Measurements from ENCODE around the gene CCDC57.
"Not testable (repeated sequence)": the region's sequence is repeated elsewhere in the genome, so short reads cannot be mapped to it uniquely, and the experiment has no call there.

The CCDC57 gene, protein sequence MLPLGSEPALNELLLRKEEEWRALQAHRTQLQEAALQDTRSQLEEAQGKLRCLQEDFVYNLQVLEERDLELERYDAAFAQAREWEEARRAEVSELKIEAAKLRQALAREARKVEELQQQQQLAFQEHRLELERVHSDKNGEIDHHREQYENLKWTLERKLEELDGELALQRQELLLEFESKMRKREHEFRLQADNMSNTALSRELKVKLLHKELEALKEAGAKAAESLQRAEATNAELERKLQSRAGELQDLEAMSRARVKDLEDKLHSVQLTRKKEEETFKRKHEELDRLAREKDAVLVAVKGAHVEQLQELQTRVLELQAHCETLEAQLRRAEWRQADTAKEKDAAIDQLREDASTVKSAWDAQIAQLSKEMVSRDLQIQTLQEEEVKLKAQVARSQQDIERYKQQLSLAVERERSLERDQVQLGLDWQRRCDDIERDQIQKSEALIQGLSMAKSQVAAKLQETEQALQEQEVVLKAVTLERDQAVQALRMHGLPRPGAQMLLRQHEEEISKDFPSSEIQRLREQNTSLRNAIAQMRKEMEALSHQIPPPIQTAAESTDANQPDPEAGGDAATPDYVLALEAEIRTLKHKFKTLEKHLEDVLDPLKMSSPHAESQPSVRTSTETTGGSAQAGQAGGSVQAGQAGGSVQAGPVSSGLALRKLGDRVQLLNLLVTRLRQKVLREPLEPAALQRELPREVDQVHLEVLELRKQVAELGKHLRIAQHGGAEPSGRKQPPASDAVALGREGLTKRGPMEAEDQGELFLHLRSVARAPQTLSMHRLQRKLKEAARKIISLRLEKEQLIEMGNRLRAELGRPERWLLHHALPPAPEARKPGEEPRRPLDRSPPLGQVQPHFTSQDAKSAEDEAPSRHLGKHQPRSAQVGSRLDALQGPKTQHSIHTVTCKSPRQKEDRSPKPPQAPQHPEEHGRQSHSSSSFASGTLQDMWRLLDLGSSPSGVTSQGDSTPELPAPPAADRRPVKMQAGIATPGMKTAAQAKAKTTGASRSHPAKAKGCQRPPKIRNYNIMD

DNA sequence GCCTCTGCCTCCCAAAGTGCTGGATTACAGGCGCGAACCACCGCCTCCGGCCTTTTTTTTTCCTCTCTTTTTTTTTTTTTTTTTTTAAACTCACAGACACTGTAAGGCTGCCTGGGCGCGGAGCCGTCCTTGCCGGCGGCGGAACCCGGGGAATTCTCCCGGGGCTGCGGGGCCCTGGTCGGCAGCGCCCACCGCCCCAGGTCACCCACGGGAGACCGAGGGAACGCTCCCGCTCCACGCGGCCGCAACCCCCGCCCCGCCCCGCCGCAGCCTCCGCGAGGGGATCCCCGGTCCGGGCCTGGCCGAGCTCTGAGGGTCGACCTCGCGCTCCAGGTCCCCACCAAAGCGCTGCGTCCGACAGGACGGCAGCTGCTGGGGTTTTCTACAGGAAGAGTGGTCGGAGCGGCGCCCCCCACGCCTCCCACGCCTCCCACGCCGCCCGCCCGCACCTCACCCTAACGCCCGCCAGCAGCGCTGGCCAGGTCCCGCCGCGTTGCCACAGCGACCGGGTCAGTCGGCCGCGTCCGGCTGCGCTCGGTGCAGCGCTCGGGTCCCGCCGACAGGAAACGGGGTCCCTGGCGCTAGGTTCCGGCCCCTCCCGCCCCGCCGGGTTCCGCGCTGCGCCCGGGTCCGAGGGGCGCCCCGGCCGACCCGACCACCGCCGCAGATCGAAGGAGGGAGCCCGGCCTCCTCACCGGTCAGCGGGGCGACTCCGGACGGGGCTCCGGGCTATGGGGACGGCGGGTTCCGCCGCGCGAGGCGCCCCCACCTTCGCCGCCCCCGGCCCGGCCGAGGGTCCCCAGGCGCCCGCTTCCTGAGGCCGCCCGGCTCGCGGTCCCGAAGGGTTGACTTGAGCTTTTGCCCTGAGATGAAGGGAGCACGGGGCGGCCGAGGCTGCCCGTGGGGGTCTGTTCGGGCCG is at the start of gene CCDC57:
Gene CCDC57 (minus strand): TSS at position 512 of the 920 bp plus-strand sequence. CDS start 10,898 bp downstream, outside the sequence.
- DNase-seq: peak; percentile 14 to 65

DNA sequence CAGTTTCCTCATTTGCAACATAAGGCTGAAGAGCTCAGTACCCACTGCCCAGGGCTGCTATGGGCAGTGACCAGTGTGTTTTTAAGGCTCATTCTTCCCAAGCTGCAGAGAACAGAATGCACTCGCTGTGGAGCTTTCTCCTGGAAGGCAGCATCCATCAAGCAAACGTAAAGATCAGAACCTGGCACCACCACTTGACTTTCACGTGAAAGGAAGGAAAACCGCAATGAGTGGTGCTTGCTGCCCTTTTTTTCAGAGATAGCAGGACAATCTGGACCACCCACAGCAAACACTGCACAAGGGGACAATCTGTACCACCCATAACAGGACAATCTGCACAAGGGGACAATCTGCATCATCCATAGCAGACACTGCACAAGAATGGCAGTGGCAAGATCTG is 49.7 kb upstream of the CCDC57 start:
- no peak for DNase-seq

DNA sequence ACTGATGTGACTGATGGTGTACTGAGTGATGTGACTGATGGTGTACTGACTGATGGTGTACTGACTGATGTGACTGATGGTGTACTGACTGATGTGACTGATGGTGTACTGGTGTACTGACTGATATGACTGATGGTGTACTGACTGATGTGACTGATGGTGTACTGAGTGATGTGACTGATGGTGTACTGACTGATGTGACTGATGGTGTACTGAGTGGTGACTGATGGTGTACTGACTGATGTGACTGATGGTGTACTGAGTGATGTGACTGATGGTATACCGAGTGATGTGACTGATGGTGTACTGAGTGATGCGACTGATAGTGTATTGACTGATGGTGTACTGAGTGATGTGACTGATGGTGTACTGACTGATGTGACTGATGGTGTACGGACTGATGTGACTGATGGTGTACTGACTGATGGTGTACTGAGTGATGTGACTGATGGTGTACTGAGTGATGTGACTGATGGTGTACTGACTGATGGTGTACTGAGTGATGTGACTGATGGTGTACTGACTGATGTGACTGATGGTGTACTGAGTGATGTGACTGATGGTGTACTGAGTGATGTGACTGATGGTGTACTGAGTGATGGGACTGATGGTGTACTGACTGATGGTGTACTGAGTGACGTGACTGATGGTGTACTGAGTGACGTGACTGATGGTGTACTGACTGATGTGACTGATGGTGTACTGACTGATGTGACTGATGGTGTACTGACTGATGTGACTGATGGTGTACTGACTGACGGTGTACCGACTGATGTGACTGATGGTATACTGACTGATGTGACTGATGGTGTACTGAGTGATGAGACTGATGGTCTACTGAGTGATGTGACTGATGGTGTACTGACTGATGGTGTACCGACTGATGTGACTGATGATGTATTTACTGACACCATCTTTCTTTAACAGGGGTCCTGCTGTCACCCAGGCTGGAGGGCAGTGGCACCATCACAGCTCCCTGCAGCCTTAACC is 47.6 kb upstream of the CCDC57 start:
- DNase-seq: not testable (repeated sequence)

DNA sequence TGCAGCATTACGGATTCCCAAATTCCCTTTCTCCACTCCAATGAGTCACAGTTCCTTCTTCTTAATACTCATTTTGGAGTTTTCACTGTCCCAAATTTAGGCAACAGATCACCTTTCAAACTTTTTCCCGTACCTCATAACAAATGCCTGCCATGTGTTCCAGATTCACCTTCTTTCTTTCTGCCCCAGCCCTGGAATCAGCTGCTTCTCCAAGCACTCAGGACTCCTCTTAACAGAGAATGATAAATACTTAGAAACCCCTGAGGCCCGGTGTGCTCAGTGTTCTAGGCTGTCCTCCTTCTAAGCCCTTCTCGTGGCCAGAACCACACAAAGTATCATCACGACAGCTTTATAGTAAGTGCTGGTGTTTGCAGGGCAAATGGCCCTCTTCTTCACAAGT is 45.9 kb upstream of the CCDC57 start:
- DNase-seq: no peak

DNA sequence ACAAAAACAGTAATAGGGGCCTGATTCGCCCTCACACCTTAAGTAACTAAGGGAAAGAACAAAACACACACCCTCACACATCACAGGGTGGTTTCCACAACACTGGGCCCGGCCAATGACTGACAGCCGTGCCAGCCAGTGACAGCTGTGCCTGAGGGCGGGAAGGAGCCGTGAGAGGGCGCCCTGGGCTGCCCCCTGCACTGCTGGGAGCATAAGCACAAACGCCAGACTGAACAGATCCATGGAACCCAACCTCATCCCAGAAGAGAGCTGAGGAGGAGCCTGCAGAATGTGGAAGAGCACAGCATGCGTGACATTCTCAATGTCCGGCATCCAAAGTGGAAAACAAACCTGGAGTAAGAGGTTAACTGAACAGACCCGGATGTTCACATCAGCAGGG is 44.8 kb upstream of the CCDC57 start:
- DNase-seq: peak; percentile 62 to 73

- DNase-seq: no peak
Measured at GRCh38 chr17:82256242-82256885, 43.7 kb upstream of the CCDC57 start.

GRCh38 chr17:82255402-82255972 is 42.8 kb upstream of the CCDC57 start:
- DNase-seq: no peak

DNA sequence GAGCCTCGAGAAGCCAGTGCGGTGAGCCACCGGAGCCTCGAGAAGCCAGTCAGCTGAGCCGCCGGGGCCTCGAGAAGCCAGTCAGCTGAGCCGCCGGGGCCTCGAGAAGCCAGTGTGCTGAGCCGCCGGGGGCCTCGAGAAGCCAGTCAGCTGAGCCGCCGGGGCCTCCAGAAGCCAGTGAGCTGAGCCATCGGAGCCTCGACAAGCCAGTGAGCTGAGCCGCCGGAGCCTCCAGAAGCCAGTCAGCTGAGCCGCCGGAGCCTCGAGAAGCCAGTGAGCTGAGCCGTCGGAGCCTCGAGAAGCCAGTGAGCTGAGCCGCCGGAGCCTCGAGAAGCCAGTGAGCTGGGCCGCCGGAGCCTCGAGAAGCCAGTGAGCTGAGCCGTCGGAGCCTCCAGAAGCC is 42.1 kb upstream of the CCDC57 start:
- not testable (repeated sequence) for DNase-seq

- DNase-seq: not testable (repeated sequence)
Measured at GRCh38 chr17:82254096-82254495, 41.5 kb upstream of the CCDC57 start.

DNA sequence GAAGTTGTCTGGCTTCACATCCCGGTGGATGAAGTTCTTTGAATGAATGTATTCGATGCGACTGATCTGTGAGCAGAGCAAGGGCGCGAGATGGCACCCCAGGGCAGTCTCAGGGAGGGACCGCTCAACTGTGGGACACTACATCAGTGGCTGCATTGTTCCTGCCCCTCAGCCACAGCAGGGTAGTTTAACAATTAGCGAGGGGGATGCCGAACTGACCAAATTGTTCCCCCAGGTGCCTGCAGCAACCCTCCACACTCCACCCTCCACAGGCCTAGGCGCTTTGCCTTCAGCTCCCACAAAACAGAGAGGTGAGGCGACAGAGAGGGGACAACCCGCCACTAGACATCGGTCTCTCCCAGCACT is 40.5 kb upstream of the CCDC57 start:
- no peak for DNase-seq

DNA sequence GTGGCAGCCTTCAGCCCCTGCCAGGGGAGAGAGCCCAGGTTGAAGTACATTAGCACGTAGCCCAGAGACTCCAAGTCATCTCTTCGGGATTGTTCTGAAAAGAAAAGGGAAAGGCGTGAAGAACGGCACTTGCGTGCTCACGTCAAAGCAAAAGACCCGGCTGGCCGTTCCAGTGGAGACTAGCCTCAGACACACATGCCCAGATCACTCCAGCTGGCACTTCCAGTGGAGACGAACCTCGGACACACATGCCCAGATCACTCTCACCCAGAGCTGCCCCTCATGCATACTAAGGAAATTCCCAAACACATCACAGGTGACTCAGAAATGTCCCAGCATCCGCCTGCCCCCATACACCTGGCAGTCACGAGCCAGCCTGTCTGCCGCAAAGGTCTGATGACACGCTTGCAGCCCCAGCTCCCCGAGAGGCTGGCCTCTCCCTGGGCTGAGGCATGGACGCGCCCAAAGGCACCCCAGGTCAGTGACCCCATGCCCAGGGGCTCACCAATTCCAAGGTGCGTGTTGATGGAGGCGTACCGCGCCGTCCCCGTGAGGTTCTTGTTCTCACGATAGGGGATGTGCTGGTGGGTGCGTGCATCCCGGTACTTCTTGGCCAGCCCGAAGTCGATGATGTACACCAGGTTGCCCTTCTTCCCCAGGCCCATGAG is 40.0 kb upstream of the CCDC57 start:
- no peak for DNase-seq

DNA sequence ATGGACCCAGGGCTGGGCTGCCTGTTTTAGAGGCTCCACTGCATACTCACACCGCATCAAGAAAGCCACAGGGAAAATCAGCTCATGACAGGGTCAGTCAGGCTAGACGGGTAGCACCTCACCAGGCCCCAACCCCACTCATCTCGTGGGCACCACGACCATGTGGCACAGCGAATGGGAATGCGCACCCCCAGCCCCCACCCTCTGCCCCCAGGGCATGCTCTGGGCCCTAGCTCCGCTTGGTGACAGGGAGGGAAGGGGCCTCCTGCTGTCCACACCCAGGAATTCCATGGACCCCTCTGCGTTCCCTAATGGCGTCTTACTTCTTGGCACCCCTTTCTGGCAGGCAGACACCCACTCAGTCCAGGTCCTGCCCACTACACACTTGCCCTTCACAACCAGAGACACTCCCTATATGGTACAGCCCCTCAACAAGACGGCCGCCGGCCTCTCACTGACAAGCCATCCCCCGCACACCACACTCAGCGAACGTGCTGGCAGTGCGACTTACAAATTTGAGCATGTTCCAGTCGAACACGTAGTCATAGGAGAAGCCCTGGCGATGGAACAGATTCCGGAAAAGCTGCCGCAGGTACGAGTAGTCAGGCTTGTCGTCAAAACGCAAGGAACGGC is 38.3 kb upstream of the CCDC57 start:
- no peak for DNase-seq

GRCh38 chr17:82249896-82250581 is 37.4 kb upstream of the CCDC57 start:
- no peak for DNase-seq

DNA sequence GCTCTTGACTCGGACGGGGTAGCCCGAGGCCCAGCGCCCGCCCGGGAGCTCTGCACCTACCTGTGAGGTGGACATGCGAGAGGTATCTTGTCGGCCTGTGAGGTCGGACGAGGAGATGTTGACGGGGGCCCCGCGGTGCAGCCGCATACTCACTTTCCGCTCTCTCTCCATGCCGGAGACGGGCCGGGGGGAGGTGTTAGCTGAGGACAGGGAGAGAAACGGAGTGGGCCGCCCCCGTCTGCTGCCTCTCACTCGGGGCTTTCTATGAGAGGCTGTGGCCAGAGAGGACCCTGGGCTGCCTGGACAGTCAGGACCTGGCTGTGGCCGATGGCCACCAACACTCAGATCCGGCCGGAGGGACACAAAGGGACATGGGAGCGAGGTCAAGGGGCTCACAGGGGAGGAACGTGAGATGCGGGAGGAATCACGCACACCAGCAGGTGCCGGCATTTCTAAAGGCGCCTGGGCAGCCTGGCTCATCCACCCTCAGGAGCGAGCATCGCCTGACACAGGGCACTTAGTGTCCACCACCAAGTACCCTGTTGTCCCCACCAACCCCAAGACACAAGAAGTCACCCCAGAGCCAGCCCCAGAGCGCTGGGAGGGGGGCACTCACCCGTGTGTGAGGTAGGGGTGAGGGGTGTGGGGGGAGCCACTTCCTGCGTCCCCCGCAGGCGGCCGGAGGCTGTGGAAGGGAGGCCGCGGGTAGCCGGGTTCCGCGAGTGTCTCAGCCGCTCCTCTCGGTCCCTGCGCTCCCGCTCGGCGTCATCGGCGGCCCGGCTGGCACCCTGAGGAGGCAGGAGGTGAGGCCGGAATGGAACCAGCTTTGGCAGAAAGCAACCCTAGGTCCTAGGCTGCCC is 36.4 kb upstream of the CCDC57 start:
- no peak for DNase-seq

GRCh38 chr17:82247856-82248671 is 35.4 kb upstream of the CCDC57 start:
- DNase-seq: no peak

DNA sequence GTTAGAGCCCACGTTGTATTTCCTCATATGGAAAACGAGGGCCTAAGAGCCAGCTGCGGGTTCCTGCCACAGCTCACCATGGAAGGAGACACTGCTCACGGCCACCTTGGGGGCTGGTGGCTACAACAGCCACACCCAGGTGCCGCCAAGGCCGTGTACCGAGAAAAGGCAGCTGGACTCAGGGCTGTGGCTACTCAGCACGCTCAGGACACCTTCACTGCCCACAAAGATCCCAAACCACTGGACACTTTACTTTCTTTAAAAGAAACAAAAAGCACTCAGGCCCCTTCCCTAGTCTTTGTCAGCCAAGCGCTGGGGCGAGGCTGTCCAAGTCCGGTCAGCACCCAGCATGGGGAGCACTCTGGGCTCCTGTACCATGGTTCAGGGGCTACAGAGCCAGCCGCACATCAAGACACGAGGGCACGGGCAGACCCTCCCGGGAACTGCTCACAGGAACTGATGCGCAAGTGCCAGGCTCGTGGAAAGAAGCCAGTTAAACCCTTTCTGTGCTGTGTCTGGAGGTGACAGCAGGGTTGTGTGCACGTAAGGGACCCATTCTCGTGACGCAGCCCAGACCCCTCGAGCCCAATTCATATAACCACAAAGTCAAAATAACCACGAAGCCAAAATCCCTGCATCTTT is 34.7 kb upstream of the CCDC57 start:
- DNase-seq: no peak

All from hippocampal formation (tissue), 2 donors.